Fibroblast of villous mesenchyme (primary cell): ENCODE results near the gene EXOSC10. TPM values are rescaled to one million over a fixed set of nuclear protein-coding genes. Genes with fewer than 3 reads are reported as not detected.

Experiments used
- DNase-seq: peaks from one replicate; pipeline ENCODE4 v3.0.0-alpha.2; 2010; ENCODE audit warnings: low read depth
- H3K4me3 ChIP-seq: 2 replicates; pipeline ENCODE4 v1.5.1; 2011; ENCODE audit warnings: low read depth, mild to moderate bottlenecking, low read length
- total RNA-seq: library from RNA; depleted of rRNA; stranded (reverse); fragments of >200 nt; gene quantifications from 2 replicates; pipeline ENCODE4 v1.2.3, GENCODE V29; 2012
- TF ChIP-seq, protein P1 (sequence below): IDR thresholded peaks from 2 replicates; pipeline ENCODE4 v1.5.1; 2012; ENCODE audit warnings: low read depth, mild to moderate bottlenecking, low read length; ENCODE audit not compliant: insufficient read depth

The EXOSC10 gene
- total RNA-seq, 1 donor: 60.5 TPM

DNA sequence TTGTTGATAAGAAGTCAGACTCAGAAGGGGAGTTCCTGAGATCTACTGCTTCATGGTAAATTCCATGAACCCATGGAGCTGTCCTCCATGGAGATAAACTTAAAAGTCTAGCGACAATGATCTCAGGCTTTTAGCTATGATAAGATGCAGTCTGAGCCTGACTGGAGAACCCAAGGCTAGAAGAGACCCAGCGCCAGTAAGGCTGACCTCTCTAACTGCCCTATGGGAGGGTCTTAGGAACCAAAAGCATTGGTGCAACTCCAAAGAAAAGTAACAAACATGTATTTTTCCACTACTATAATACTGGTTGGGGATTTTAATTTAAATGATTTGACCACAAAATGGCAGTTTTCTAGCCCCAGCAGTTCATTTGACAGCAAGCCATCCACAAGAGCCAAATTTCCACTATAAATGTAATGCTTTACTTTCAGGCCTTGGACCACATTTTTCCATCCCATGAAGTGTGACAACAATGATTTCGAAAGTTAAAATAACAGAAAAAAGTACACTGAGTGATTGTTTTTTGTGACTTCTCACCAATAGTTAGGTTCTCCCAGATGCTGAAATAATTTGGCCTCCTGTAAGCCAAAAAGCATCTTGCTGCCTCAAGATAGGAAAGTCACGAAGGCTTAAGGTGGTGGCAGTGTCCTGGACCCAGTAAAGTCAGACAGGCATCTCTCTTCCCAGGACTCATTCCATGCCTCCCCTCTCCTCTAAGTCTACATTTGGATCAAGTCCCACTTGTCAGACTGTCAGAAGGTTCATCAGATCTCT, 43.1 kb upstream of the EXOSC10 start:
- DNase-seq: no peak
- H3K4me3 ChIP-seq: no peak overlapping the region
- TF ChIP-seq, protein P1, sequence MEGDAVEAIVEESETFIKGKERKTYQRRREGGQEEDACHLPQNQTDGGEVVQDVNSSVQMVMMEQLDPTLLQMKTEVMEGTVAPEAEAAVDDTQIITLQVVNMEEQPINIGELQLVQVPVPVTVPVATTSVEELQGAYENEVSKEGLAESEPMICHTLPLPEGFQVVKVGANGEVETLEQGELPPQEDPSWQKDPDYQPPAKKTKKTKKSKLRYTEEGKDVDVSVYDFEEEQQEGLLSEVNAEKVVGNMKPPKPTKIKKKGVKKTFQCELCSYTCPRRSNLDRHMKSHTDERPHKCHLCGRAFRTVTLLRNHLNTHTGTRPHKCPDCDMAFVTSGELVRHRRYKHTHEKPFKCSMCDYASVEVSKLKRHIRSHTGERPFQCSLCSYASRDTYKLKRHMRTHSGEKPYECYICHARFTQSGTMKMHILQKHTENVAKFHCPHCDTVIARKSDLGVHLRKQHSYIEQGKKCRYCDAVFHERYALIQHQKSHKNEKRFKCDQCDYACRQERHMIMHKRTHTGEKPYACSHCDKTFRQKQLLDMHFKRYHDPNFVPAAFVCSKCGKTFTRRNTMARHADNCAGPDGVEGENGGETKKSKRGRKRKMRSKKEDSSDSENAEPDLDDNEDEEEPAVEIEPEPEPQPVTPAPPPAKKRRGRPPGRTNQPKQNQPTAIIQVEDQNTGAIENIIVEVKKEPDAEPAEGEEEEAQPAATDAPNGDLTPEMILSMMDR: no peak

DNA sequence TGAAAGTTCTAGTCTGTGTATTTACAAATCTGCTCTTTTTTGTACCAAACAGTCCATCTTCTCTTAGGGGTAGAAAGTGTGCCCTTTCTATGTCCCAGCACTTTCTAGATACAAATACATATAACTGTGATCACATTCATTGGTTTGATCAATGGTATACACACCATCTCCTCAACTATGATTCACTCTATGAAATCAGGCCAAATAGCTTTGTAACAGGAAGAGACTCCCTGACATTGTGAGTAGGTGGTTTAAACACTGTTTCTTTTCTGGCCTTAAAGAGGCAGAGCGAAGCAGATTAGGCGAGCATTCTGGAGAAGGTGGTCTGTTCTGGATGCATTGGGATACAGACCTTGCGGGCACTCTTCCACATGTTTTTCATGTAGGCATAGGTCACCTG, 39.3 kb upstream of the EXOSC10 start:
- no peak for DNase-seq
- no peak overlapping the region for H3K4me3 ChIP-seq
- TF ChIP-seq, protein P1: no peak

DNA sequence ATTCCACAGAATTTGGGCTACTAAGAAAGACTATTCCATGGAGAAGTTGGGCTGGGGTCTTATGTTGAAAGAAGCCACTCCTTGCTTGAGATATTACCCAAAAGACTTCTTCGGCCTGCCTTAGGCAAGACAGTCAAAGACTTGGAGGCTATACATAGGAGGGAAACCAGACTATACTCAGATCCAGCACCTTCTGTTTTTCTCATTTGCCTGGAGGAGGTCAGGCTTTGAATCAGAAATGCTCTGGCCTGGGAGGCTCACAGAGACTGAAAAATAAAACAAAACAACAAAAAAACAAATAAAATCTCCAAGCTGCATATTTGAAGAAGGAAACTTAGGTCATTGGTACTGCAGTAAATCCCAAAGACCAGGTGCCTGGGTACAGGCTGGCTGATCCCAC, 38.4 kb upstream of the EXOSC10 start:
- TF ChIP-seq, protein P1: no peak
- no peak overlapping the region for H3K4me3 ChIP-seq
- no peak for DNase-seq

DNA sequence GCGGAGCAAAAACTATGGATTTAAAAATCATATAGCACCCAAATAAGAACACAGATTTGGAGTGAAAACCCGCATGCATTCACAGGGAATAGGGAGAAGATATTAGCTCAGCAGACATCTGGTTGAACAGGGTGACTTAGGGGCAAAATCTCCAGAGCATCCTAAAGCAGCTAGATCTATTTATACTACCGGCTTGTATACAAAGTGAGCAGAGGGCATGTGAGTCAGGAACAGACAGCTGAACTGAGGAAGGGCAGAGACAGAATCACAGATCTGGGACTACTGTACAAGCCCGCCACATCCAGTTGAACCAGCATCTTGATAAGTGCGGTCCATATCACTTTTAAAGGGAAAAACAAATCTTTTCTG, 35.2 kb upstream of the EXOSC10 start:
- TF ChIP-seq, protein P1: no peak
- peak; percentile 50 for DNase-seq
- no peak overlapping the region for H3K4me3 ChIP-seq

DNA sequence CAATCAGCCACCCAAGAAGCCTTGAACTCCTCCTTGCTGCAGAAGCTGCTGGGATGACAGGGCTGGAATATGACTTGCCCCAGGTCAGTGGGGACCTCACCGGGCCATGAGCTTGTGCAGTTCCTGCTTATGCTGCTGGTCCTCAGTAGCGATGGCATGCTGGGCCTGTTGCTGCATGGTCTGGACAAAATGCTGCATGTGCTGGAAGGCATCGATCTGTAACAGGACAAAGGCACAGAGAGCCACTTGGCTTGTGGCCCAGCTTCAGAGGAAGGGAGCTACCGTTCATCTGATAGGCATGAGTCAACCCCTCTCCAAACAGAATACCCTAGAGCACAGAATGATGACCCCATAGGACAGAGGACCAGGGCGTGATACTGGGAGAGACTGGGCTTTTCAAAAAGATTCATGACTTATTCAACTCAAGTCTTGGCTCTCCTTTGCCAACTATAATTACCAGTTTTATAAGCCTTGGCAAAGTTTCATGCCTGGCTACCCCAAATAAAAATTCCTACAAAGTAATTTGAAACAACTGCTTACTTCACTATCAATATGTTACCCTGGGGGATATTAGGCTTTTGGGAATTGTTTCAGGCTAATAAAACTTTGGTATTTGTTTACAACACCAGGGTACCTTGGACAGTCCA, 34.7 kb upstream of the EXOSC10 start:
- DNase-seq: no peak
- no peak overlapping the region for H3K4me3 ChIP-seq
- TF ChIP-seq, protein P1: no peak

DNA sequence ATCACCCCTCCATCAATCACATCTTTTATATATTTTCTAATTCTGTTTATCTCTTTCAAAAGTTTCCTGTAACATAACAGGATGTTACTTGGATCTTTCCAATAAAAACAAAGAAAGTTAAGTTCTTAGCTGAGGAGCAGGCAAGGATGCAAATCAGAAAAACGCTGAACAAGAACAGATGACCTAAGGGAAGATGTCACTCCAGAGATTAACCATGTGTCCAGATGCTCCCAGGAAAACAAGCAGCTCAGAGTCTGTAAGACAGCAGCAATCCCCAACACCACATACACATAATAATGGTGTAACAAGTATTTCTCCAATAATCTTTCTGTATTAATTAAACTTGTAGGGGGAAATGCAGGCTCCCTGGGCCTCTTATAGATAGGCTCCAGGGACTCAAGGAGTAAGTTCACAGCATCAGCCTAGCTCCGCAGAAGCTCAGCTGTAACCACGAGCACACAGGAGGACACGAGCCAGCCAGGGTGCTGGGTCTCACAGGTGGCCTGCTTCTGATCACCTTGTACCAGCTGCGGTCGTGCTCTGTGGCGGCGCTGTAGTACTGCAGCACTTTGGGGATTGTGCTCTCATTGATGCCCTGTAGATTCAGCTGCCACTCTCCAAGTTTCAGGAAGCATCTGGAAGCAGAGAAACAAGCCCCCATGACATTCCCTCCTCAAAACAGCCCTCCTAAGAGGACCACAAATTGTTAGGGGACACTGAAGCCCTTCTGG, 33.1 kb upstream of the EXOSC10 start:
- DNase-seq: peak; percentile 55
- no peak overlapping the region for H3K4me3 ChIP-seq
- TF ChIP-seq, protein P1: no peak
